OCI-LY7 (cell line): ENCODE data around the gene LRP8. TPM values are rescaled to one million over a fixed set of nuclear protein-coding genes. Genes with fewer than 3 reads are reported as not detected.
"Not testable (repeated sequence)": the region's sequence is repeated elsewhere in the genome, so short reads cannot be mapped to it uniquely, and the experiment has no call there.

Source experiments
- BruUV-seq: library from RNA; stranded (reverse); fragments of 400-500 nt; replicated peaks from 2 replicates; lab custom pipeline; 2021; lab: Mats Ljungman, UMichigan
- CTCF ChIA-PET: fragments of 300-600 bp; sonication (Branson Sonifier 250); formaldehyde crosslinking; loops from one replicate; lab custom pipeline; 2022; ENCODE audit warnings: antibody characterized with exemption; ENCODE audit not compliant: unreplicated experiment; lab: Charles Lee
- POLR2A ChIA-PET: fragments of 300-600 bp; sonication (Branson Sonifier 250); formaldehyde crosslinking; loops from one replicate; lab custom pipeline; 2022; ENCODE audit warnings: antibody characterized with exemption; lab: Charles Lee
- DNase-seq: peaks from one replicate; pipeline ENCODE4 v3.0.0-alpha.2; 2015; ENCODE audit warnings: low spot score
- H2AFZ ChIP-seq: fragments of 200-600 bp; sonication (generic), shearing (Covaris generic); 2 replicates; pipeline ENCODE4 v1.6.1; 2014; ENCODE audit warnings: mild to moderate bottlenecking, antibody characterized with exemption, low read length, moderate library complexity
- H3K27ac ChIP-seq: fragments of 200-600 bp; sonication (generic); 2 replicates; pipeline ENCODE4 v1.5.1; 2014; ENCODE audit warnings: mixed run types, low read depth, mild to moderate bottlenecking, moderate library complexity, low read length, inconsistent platforms; ENCODE audit not compliant: poor library complexity, severe bottlenecking
- H3K36me3 ChIP-seq: fragments of 200-600 bp; sonication (generic); 2 replicates; pipeline ENCODE4 v1.6.1; 2014; ENCODE audit warnings: mild to moderate bottlenecking, antibody characterized with exemption, low read length, moderate library complexity, mixed read lengths; ENCODE audit not compliant: insufficient read depth
- H3K4me1 ChIP-seq: fragments of 200-600 bp; sonication (generic); 2 replicates; pipeline ENCODE4 v1.5.1; 2014; ENCODE audit warnings: mild to moderate bottlenecking, low read length; ENCODE audit not compliant: insufficient read depth, poor library complexity, severe bottlenecking
- H3K4me2 ChIP-seq: fragments of 200-600 bp; sonication (generic); 2 replicates; pipeline ENCODE4 v1.6.1; 2014; ENCODE audit warnings: mild to moderate bottlenecking, low read length
- H3K4me3 ChIP-seq: fragments of 200-600 bp; sonication (generic); 2 replicates; pipeline ENCODE4 v1.5.1; 2014; ENCODE audit warnings: mild to moderate bottlenecking, low read depth, low read length; ENCODE audit not compliant: poor library complexity, severe bottlenecking
- H3K79me2 ChIP-seq: fragments of 200-600 bp; sonication (generic); 2 replicates; pipeline ENCODE4 v1.6.1; 2016; ENCODE audit warnings: low read depth, mild to moderate bottlenecking, low read length, moderate library complexity, mixed read lengths; ENCODE audit not compliant: insufficient read depth
- H3K9me2 ChIP-seq: fragments of 200-600 bp; sonication (generic); 2 replicates; pipeline ENCODE4 v1.6.1; 2016; ENCODE audit warnings: mild to moderate bottlenecking, low read length, mixed read lengths; ENCODE audit not compliant: insufficient read depth
- H3K9me3 ChIP-seq: fragments of 200-600 bp; sonication (generic); 2 replicates; pipeline ENCODE4 v1.6.1; 2014; ENCODE audit warnings: mild to moderate bottlenecking, mixed run types, low read length, mixed read lengths
- H4K20me1 ChIP-seq: fragments of 200-600 bp; sonication (generic); 2 replicates; pipeline ENCODE4 v1.6.1; 2014; ENCODE audit warnings: mild to moderate bottlenecking, antibody characterized with exemption, low read length, moderate library complexity, mixed read lengths; ENCODE audit not compliant: insufficient read depth
- CTCF ChIP-seq: fragments of 200-600 bp; sonication (generic); conservative IDR thresholded peaks from 2 replicates; pipeline ENCODE4 v1.5.1; 2014; ENCODE audit warnings: mild to moderate bottlenecking, antibody characterized with exemption, low read length, moderate library complexity, mixed read lengths
- EZH2phosphoT487 ChIP-seq: fragments of 200-600 bp; sonication (generic); IDR thresholded peaks from 2 replicates; pipeline ENCODE4 v1.6.1; 2018; ENCODE audit warnings: low read depth, borderline replicate concordance, mild to moderate bottlenecking, mixed run types, antibody characterized with exemption, low read length, moderate library complexity, mixed read lengths
- intact Hi-C: fragments of 100-400 bp; cut with micrococcal nuclease; formaldehyde crosslinking; loops from one replicate; pipeline ENCODE4 v1.10.0; 2022; ENCODE audit not compliant: unreplicated experiment
- total RNA-seq, 2 experiments: library from RNA; depleted of rRNA in 1 of 2; stranded (reverse); fragments of >200 nt in 1 of 2; shearing (Covaris generic) in 1 of 2; gene quantifications; 2 replicates each; pipeline ENCODE4 v1.2.3, GENCODE V29; 2014 to 2022

LRP8 gene
- total RNA-seq, 2 experiments from 2014 or later: 65.6 to 70.0 TPM

GRCh38 chr1:53206735-53207379, 121.0 kb downstream of the LRP8 start:
- H3K36me3 ChIP-seq: peaks cover 98% of the 10 kb centered on the region
- ChIA-PET POLR2A (no interaction called here), CTCF (no interaction called here)
- no peak for TF ChIP-seq EZH2phosphoT487
- TF ChIP-seq CTCF: no peak
- H3K9me2 ChIP-seq: no peaks in the 10 kb centered on the region
- intact Hi-C loops: no loop called here
- no peaks in the 10 kb centered on the region for H3K79me2 ChIP-seq
- H3K4me1 ChIP-seq: no peaks in the 10 kb centered on the region
- peaks cover 17% of the 10 kb centered on the region for H3K9me3 ChIP-seq
- H3K4me3 ChIP-seq: no peak overlapping the region
- H4K20me1 ChIP-seq: no peaks in the 10 kb centered on the region
- DNase-seq: no peak
- no TSS peak for BruUV-seq
- no peak overlapping the region for H3K4me2 ChIP-seq
- no peak overlapping the region for H2AFZ ChIP-seq
- H3K27ac ChIP-seq: no peak overlapping the region

- BruUV-seq, H3K9me2 ChIP-seq, H3K79me2 ChIP-seq, H3K4me1 ChIP-seq, CTCF ChIA-PET, H2AFZ ChIP-seq, intact Hi-C loops, H4K20me1 ChIP-seq, H3K4me2 ChIP-seq, H3K27ac ChIP-seq, H3K4me3 ChIP-seq, POLR2A ChIA-PET: not testable (repeated sequence)
- peak; percentile 65 for DNase-seq
- peaks cover 17% of the 10 kb centered on the region for H3K9me3 ChIP-seq
- H3K36me3 ChIP-seq: peaks cover 99% of the 10 kb centered on the region
These were observed 121.7 kb downstream of the LRP8 start for GRCh38 chr1:53206083-53206685.

- peaks cover 17% of the 10 kb centered on the region for H3K9me3 ChIP-seq
- H3K4me3 ChIP-seq, CTCF ChIA-PET, BruUV-seq, H3K27ac ChIP-seq, H3K79me2 ChIP-seq, H2AFZ ChIP-seq, H4K20me1 ChIP-seq, H3K9me2 ChIP-seq, H3K4me2 ChIP-seq, H3K4me1 ChIP-seq, POLR2A ChIA-PET, intact Hi-C loops, DNase-seq: not testable (repeated sequence)
- peaks cover 93% of the 10 kb centered on the region for H3K36me3 ChIP-seq
These were observed 122.4 kb downstream of the LRP8 start for GRCh38 chr1:53205496-53205895.
